Rectal smooth muscle tissue (tissue), 1 donor: ENCODE results near the gene NECTIN1.

Experiments
- H3K27ac ChIP-seq: one replicate; pipeline ENCODE4 v1.7.0; 2013; ENCODE audit warnings: low read depth, low read length, inconsistent platforms
- H3K27me3 ChIP-seq: one replicate; pipeline ENCODE4 v1.7.0; 2013; ENCODE audit warnings: low read length; ENCODE audit not compliant: control insufficient read depth, insufficient read depth
- H3K36me3 ChIP-seq: one replicate; pipeline ENCODE4 v1.7.0; 2013; ENCODE audit warnings: low read length; ENCODE audit not compliant: control insufficient read depth, insufficient read depth
- H3K4me1 ChIP-seq: one replicate; pipeline ENCODE4 v1.7.0; 2013; ENCODE audit warnings: low read length; ENCODE audit not compliant: control insufficient read depth, insufficient read depth
- H3K4me3 ChIP-seq: one replicate; pipeline ENCODE4 v1.7.0; 2013; ENCODE audit warnings: low read length
- H3K9ac ChIP-seq: one replicate; pipeline ENCODE4 v1.7.0; 2013; ENCODE audit warnings: low read length

NECTIN1 gene

DNA sequence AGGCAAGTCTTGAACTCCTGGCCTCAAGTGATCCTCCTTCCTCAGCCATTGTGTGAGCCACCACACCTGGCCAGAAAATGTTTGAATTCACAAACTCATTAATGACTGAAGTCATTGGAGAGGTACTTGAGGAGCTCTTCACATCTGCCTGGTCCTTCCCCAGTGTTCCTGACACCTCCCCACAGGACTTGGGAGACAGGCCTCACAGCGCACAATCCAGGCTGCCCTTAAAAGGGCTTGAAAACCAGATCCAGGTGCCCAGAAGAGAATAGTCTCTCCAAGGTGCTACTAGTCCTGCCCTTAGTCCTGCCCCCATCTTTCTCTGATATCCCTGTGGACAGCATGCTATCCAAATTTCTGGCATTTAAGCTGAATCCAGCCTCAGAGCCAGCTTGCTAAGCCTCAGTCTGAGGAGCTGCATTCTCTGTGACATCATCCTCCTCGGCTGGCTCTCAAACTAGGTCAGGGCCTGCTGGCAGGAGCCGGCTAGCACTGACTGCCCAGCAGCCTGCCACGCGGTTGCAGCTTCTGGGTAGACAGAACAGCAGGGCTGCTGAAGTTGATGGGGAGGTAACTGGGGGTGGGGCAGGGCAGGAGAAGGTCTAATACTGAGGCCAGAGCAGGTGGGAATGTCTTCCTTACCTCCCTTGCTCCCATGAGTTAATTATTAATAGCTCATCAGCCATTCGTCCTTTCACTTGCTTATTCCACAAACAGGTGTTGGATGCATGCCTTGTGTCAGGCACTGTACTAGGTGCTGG, 35.3 kb upstream of the NECTIN1 start:
- H3K27ac ChIP-seq: peak overlapping the region; percentile 33
- peaks cover 3% of the 10 kb centered on the region for H3K27me3 ChIP-seq
- H3K4me1 ChIP-seq: peaks cover 3% of the 10 kb centered on the region
- H3K9ac ChIP-seq: no peak overlapping the region
- H3K4me3 ChIP-seq: no peak overlapping the region
- H3K36me3 ChIP-seq: no peaks in the 10 kb centered on the region

DNA sequence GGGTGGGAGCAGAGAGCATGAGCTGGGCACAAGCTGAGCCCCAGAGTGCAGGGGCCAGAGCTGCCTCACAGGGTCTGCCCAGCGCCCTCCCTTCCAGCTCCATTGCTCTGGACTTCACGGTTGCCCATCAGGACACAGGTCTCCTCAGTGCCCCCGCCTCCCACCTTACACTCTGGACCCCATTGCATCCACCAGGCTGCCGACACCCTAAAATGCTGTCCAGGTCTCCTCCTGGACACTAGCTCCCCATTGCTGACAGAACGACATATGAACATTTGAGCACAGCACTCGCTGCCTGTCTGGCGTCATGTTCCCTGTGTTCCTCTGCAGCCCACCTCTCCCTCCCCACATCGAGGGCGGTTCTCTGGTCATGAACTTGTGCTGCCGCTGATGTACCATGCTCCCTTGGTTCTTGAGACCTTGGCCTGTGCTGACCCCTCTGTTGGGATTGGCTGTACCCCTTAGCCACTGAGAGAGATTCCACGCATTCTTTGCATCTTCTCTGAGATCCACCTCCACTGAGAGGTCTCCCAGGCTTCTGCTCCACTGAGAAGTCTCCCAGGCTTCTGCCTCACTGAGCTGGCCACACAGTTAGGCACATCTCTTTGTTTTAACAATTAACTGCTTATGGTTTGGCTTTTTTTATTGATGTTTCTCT, 34.2 kb upstream of the NECTIN1 start:
- Histone ChIP-seq H3K27me3 (peaks cover 3% of the 10 kb centered on the region), H3K4me1 (peaks cover 3% of the 10 kb centered on the region), H3K36me3 (no peaks in the 10 kb centered on the region), H3K4me3 (no peak overlapping the region), H3K27ac (no peak overlapping the region), H3K9ac (no peak overlapping the region)

DNA sequence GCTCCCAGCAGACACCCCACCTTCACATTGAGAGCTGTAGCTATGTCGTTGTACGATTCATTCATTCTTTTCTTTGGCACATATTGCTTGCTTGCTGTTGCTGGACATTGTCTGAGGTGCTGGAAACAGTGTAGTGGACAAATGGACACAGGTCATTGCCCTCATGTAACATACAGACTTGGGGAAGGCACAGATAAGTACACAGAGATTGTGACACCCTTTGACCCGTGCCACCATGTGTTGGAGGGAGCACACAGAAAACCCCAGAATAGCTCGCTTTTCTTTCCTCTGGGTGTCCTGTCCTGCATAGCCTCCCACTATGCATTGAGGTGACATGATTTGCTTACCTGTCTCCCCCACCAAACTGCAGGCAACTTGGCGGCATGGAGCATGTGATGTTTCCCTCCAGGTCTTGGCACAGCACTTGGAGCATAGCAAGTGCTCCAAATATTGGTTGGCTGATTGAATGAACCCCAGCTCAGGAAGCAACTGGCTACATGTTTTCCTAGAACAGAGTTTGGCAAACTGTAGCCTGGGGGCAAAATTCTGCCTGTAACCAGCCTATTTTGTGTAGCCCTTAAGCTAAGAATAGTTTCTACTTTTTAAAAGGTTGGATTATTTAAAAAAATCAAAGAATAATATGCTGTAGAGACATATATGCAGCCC, 30.9 kb upstream of the NECTIN1 start:
- peaks cover 7% of the 10 kb centered on the region for H3K27me3 ChIP-seq
- no peak overlapping the region for H3K4me3 ChIP-seq
- peaks cover 3% of the 10 kb centered on the region for H3K4me1 ChIP-seq
- H3K36me3 ChIP-seq: no peaks in the 10 kb centered on the region
- H3K27ac ChIP-seq: no peak overlapping the region
- H3K9ac ChIP-seq: no peak overlapping the region

DNA sequence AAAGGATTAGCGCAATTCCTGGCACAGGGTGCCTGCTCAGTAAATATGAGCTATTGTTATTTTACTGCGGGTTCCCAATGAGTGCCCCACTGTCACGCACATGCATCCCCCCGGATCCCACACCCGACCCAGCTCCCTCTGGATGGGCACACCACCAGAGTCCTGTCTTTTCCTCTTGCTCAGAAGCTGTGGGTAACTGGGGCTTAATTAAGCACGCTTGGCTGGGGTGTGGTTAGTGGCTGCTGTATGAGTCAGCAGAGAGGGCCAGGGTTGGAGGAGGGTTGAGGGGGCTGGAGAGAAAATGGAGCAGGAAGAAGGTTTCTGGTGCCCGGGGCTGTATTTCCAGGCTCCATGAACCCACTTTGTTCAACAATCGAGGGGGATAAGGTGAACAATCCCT, 30.3 kb upstream of the NECTIN1 start:
- Histone ChIP-seq H3K4me1 (peaks cover 3% of the 10 kb centered on the region), H3K9ac (no peak overlapping the region), H3K27me3 (peaks cover 7% of the 10 kb centered on the region), H3K4me3 (no peak overlapping the region), H3K27ac (no peak overlapping the region), H3K36me3 (no peaks in the 10 kb centered on the region)

DNA sequence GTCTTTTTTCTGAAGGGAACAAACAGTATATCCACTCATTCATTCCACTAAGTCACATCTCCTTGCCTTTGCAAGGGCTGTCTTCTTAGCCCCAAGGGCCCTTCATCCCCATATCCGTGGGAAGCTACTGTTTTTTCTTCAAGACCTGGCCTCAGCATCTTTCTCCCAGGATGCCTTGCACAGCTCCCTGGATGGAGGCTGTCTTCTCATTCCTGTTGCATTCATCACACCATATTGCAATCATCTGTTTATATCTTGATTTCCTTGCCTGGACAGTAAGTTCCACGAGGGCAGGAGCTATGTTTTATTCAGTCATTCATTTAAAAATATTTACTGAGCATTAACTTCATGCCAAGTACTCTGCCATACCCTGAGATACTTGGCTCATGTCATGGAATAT, 29.3 kb upstream of the NECTIN1 start:
- no peak overlapping the region for H3K27ac ChIP-seq
- peaks cover 7% of the 10 kb centered on the region for H3K27me3 ChIP-seq
- H3K4me3 ChIP-seq: no peak overlapping the region

DNA sequence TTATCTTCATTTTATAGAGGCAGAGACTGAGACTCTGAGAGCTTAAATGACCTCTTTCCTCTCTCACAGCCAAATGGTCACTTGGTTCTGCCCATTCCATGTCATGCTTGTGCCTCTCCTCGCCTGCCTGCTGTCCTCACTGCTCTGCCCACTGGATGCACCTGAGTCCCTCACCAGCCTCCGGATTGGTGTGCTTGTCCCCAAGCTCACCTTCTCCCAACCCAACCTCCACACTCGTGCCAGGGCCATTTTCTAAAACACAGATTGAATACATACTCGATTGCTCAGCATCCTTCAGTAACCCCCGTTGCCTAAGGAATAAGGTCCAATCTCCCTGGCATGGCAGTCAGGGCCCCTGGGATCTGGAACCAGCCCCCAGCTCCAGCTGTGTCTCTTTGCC, 28.4 kb upstream of the NECTIN1 start:
- no peak overlapping the region for H3K4me3 ChIP-seq
- H3K4me1 ChIP-seq: no peaks in the 10 kb centered on the region
- H3K36me3 ChIP-seq: no peaks in the 10 kb centered on the region
- no peak overlapping the region for H3K9ac ChIP-seq
- peaks cover 6% of the 10 kb centered on the region for H3K27me3 ChIP-seq
- H3K27ac ChIP-seq: no peak overlapping the region

More for the DNA sequence above, 29.3 kb upstream of the NECTIN1 start:
- Histone ChIP-seq H3K36me3 (no peaks in the 10 kb centered on the region), H3K9ac (no peak overlapping the region), H3K4me1 (no peaks in the 10 kb centered on the region)

DNA sequence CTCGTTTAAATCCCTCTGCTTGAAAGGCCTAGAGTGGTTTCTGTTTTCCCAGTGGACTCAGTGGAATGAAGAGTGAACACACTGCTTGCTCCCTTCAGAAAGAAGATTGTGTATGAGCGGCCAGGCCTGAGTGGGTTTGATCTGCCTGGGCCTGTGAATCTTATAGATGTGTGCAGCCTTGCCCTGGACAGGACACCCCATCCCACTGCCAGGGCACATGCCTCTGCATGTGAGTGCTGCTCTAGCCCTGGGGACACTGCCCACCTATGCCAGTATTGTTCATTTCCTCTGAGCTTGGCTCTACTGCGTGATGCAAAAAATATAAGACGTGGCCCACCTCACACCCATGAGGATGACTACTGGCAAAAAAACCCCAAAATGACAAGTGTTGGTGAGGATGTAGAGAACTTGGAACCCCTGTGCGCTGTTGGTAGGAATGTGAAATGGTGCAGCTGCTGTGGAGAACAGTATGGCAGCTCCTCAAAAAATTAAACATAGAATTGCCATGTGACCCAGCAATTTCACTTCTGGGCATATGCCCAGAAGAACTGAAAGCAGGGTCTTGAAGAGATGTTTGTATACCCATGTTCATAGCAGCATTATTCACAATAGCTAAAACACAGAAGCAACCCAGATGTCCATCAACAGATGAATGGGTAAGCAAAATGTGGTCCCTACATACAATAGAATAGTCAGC, 27.3 kb upstream of the NECTIN1 start:
- Histone ChIP-seq H3K27me3 (peaks cover 6% of the 10 kb centered on the region), H3K9ac (no peak overlapping the region), H3K4me1 (no peaks in the 10 kb centered on the region), H3K4me3 (no peak overlapping the region), H3K27ac (no peak overlapping the region), H3K36me3 (no peaks in the 10 kb centered on the region)

DNA sequence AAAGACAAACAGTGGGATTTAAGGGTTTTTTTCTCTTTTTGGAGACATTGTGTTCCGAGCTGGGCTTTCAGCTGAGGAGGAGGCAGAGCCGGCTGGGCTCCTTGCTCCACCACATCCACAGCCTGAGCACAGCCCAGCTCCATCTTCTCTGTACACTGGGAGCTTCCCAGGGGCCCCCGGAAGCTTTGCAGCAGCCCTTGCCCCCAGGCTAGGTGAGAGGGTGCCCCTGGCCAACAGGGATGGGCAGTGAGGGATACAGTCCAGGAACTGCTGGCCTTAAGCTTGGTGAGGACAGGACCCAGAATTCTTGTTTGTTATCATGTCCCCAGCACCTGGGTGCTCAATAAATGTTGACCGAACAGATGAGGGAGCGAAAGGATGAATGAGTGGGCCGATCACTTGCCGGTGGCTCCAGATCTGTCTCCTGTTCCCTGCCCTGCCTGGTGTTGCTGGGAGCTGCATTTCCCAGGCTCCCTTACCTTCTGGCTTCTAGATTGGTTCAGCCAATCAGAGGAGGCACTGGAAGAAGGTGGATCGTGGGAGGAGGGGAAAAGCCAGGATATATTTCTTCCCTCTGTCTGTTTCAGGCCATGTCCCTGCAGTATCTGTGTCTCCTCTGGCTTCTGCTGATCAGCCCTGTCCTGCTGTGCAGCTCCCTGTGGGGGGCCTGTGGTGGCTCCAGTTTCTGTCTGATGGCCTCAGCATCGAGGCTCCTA, 26.5 kb upstream of the NECTIN1 start:
- Histone ChIP-seq H3K27ac (no peak overlapping the region), H3K9ac (no peak overlapping the region), H3K27me3 (peaks cover 6% of the 10 kb centered on the region), H3K4me3 (no peak overlapping the region), H3K36me3 (no peaks in the 10 kb centered on the region), H3K4me1 (no peaks in the 10 kb centered on the region)

DNA sequence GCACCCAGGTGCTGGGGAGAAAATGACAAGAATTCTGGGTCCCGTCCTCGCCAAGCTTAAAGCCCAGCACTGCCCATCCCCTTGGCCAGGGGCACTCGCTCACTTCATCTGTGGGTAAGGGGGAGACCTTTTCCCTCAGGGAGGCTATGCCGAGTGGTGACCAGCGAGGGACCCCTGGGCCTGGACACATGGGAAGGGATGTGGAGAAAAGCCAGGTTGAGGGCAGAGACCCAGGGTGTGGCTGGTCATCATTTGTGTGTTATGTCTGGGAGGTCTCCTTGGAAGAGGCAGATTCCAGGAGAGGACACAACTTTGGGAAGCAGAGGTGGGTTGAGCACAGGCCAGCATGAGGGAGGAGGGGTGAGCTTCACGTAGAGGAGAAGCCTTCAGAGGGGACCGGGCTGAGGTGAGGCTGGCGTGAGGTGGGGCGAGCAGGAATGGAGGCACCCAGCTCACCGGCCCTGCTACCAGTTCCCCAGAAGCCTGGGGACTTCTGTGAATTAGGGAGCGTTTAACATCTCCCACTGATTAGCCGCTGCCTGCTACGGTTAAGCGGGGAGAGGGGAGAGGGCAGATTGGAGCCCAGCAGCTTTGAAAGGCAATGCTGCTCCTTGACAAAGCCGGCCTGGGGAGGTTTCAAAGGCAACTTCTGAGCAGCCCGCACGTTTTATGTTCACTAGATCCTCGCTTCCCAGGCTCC, 25.8 kb upstream of the NECTIN1 start:
- Histone ChIP-seq H3K4me3 (no peak overlapping the region), H3K36me3 (no peaks in the 10 kb centered on the region), H3K9ac (no peak overlapping the region), H3K27ac (no peak overlapping the region), H3K27me3 (peaks cover 6% of the 10 kb centered on the region), H3K4me1 (no peaks in the 10 kb centered on the region)

DNA sequence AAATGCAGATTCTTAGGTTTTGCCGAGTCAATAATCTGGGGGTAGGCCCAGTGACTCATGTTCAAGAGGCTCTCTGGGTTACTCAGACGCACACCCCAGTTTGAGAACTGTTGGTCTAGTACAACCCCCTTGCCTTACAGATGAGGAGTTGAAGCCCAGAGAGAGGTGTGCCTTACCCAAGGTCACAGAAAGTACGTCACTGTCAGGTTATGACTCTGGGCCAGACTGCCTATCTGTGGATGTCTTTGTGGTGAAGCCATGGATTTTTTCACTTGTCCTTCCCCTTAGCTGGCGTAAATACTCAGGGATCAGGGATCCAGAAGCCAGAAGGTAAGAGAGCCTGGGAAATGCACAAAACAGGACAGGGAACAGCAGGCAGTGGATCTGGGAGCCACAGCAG, 25.2 kb upstream of the NECTIN1 start:
- Histone ChIP-seq H3K4me1 (no peaks in the 10 kb centered on the region), H3K27me3 (peaks cover 6% of the 10 kb centered on the region), H3K9ac (no peak overlapping the region), H3K36me3 (no peaks in the 10 kb centered on the region), H3K27ac (no peak overlapping the region), H3K4me3 (no peak overlapping the region)

DNA sequence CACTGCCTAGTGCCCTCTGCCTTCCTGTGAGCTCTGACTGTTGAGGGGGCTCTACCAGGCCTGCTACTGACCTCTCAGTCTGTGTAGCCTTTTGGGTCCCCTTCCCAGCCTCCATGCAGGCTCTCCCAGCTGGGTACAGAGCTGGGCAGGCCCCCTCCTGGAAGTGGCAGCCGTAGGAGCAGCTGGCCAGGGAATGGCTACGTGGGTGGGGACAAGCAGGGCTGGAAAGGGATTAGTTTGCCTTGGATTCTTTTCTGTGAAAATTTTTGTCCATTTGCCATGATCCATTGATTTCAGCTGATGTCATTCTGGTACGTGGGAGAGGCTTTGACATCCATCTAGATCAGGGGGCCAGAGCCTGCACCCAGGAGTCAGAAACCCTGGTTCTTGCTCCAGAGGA, 23.9 kb upstream of the NECTIN1 start:
- Histone ChIP-seq H3K36me3 (no peaks in the 10 kb centered on the region), H3K9ac (no peak overlapping the region), H3K27me3 (peaks cover 6% of the 10 kb centered on the region), H3K4me3 (no peak overlapping the region), H3K4me1 (no peaks in the 10 kb centered on the region), H3K27ac (no peak overlapping the region)
